ENCODE measurements around the gene BRSK2. TPM values are rescaled to one million over a fixed set of nuclear protein-coding genes. Genes with fewer than 3 reads are reported as not detected.

Gene BRSK2
- total and polyA plus RNA-seq, 2 experiments from 2014 or later: 0.11 TPM; not detected in 1

DNA sequence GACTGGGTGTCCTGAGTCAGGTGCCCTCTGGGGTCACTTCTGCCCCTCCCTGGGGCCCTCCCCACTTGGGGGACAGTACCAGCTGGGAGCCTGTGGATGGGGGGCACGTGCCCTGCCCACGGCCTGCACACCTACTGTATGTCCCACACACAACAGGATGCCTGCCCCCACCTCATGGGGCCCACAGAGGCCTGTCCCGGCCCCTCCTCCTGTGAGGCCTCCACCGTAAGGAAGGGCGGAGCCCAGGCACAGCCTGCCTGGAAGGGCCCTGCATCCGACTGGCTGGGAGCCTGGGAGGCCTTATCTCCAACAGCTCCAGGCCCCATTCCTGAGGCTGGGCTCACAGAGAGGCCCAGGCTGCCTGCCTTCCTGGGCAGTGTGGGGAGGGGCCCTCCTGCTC, 47.8 kb downstream of the BRSK2 start:
- Histone ChIP-seq H3K9me3 (ENCODE audit: low read depth) (no peaks in the 10 kb centered on the region), H3F3A (ENCODE audit: insufficient read depth) (no peaks in the 10 kb centered on the region), H3K36me3 (ENCODE audit: low read depth) (no peaks in the 10 kb centered on the region), H2AFZ (no peak overlapping the region), H3K4me1 (ENCODE audit: insufficient read depth) (no peaks in the 10 kb centered on the region), H3K4me3 (no peak overlapping the region), H4K20me1 (ENCODE audit: insufficient read depth) (no peaks in the 10 kb centered on the region), H3K27ac (no peak overlapping the region), H3K9me2 (ENCODE audit: insufficient read depth) (no peaks in the 10 kb centered on the region), H3K9ac (no peak overlapping the region), H3K4me2 (ENCODE audit: unreplicated experiment) (no peak overlapping the region), H3K79me2 (ENCODE audit: insufficient read depth) (no peaks in the 10 kb centered on the region), H3K27me3 (replicated peaks; ENCODE audit: insufficient read depth) (no peaks in the 10 kb centered on the region)
- in situ Hi-C loops (cut with MboI): no loop called here
- WGBS, 2 experiments (ENCODE audit: low coverage in 1 of 2, low lambda C conversion rate in 2 of 2, missing lambda C conversion rate in 2 of 2): 28 to 31% methylated on average over 6 of the region's 6 CpGs
- DNase-seq: peak; percentile 60
- TF ChIP-seq EZH2 (IDR thresholded peaks at IDR 0.05; ENCODE audit: insufficient read depth, poor library complexity, severe bottlenecking) (no peak), EZH2phosphoT487 (IDR thresholded peaks at IDR 0.05; ENCODE audit: insufficient read depth, low read depth) (no peak)

DNA sequence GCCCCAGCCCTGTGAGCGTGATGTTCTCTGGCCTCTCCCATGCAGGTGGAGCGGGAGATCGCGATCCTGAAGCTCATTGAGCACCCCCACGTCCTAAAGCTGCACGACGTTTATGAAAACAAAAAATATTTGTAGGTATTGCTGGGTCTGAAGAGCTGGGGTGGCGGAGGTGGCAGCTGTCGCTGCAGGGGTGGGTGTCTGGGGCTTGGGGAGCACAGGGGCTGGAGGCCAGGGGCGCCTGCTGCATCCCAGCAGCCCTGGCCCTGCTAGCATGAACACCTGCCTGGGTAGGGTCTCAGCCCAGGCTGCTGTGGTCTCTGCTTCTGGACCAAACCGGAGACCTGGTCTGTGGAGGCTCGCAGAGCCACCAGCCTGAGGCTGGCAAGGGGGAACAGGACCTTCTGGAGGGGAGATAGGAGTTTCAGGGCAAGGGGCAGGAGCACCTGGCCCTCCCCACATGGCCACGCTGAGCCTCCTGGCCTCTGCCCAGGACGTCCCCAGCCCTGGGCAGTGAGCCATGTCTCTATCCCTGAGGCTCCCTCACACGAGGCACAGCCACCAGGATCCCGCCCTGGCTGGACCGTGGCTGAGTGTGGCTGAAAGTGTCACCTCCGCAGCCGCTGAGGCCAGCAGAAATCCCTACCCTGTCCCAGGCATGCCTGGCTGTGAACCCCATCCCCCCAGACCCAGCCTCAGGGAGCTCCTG, 48.7 kb downstream of the BRSK2 start:
- Histone ChIP-seq H3K36me3 (ENCODE audit: low read depth) (no peaks in the 10 kb centered on the region), H3K4me2 (ENCODE audit: unreplicated experiment) (no peak overlapping the region), H3K9ac (no peak overlapping the region), H4K20me1 (ENCODE audit: insufficient read depth) (no peaks in the 10 kb centered on the region), H3F3A (ENCODE audit: insufficient read depth) (no peaks in the 10 kb centered on the region), H3K9me3 (ENCODE audit: low read depth) (no peaks in the 10 kb centered on the region), H3K9me2 (ENCODE audit: insufficient read depth) (no peaks in the 10 kb centered on the region), H3K27me3 (replicated peaks; ENCODE audit: insufficient read depth) (no peaks in the 10 kb centered on the region), H3K27ac (no peak overlapping the region), H2AFZ (no peak overlapping the region), H3K79me2 (ENCODE audit: insufficient read depth) (no peaks in the 10 kb centered on the region), H3K4me3 (no peak overlapping the region), H3K4me1 (ENCODE audit: insufficient read depth) (no peaks in the 10 kb centered on the region)
- TF ChIP-seq EZH2 (IDR thresholded peaks at IDR 0.05; ENCODE audit: insufficient read depth, poor library complexity, severe bottlenecking) (no peak), EZH2phosphoT487 (IDR thresholded peaks at IDR 0.05; ENCODE audit: insufficient read depth, low read depth) (no peak)
- WGBS, 2 experiments (ENCODE audit: low coverage in 1 of 2, low lambda C conversion rate in 2 of 2, missing lambda C conversion rate in 2 of 2): 36 to 39% methylated on average over 18 of the region's 19 CpGs
- in situ Hi-C loops (cut with MboI): no loop called here
- no peak for DNase-seq

DNA sequence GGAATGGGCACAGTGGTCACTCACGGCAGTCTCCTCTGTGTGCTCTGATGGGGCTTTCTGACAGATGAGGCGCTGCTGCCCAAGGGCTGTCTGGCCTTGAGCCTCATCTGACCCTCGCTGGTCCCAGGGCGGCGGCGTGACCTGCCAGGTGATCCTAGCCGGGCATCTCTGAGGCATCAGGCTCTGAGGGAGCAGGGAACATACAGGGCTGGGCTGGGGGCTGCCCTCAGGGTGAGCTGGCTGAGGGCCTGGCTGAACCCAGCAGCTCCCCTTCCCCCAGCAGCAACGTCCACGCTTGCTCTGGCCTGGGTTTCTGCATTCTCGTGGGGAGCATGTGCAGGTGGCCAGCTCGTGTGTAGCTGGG, 49.2 kb downstream of the BRSK2 start:
- Histone ChIP-seq H3F3A (ENCODE audit: insufficient read depth) (no peaks in the 10 kb centered on the region), H4K20me1 (ENCODE audit: insufficient read depth) (no peaks in the 10 kb centered on the region), H3K79me2 (ENCODE audit: insufficient read depth) (no peaks in the 10 kb centered on the region), H2AFZ (no peak overlapping the region), H3K4me3 (no peak overlapping the region), H3K9me3 (ENCODE audit: low read depth) (no peaks in the 10 kb centered on the region), H3K4me2 (ENCODE audit: unreplicated experiment) (no peak overlapping the region), H3K36me3 (ENCODE audit: low read depth) (no peaks in the 10 kb centered on the region), H3K27me3 (replicated peaks; ENCODE audit: insufficient read depth) (no peaks in the 10 kb centered on the region), H3K27ac (no peak overlapping the region), H3K9ac (no peak overlapping the region), H3K9me2 (ENCODE audit: insufficient read depth) (no peaks in the 10 kb centered on the region), H3K4me1 (ENCODE audit: insufficient read depth) (no peaks in the 10 kb centered on the region)
- no peak for DNase-seq
- 21 to 26% methylated on average over 8 to 11 of the region's 11 CpGs for WGBS, 2 experiments (ENCODE audit: low coverage in 1 of 2, low lambda C conversion rate in 2 of 2, missing lambda C conversion rate in 2 of 2)
- no peak for TF ChIP-seq EZH2phosphoT487 (IDR thresholded peaks at IDR 0.05; ENCODE audit: insufficient read depth, low read depth)
- in situ Hi-C loops (cut with MboI): no loop called here

DNA sequence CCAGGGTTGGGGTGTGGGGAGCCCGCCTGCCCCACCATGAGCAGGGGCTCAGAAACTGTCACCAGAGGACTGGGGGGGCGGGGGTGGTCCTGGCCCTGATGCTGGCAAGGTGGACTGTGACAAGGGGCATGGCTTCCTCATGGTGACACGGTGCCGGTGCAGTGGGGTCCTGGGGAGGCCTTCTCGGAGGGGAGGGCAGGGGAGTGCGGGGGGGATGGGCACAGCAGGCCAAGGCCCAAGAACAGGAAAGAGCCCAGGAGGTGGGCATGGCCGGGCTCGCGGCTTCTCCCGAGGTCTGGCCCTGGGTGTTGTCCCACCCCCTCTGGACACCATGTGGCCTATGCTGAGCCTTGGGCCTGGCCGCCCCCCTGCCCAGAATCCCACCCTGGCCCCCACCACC, 49.6 kb downstream of the BRSK2 start:
- no peaks in the 10 kb centered on the region for H3K79me2 ChIP-seq (ENCODE audit: insufficient read depth)
- no peaks in the 10 kb centered on the region for H4K20me1 ChIP-seq (ENCODE audit: insufficient read depth)
- no peaks in the 10 kb centered on the region for H3K9me3 ChIP-seq (ENCODE audit: low read depth)
- H3K36me3 ChIP-seq (ENCODE audit: low read depth): no peaks in the 10 kb centered on the region
- H2AFZ ChIP-seq: no peak overlapping the region
- DNase-seq: no peak
- no peaks in the 10 kb centered on the region for H3K9me2 ChIP-seq (ENCODE audit: insufficient read depth)
- H3K4me2 ChIP-seq (ENCODE audit: unreplicated experiment): no peak overlapping the region
- H3K9ac ChIP-seq: no peak overlapping the region
- 30 to 35% methylated on average over 5 to 11 of the region's 11 CpGs for WGBS, 2 experiments (ENCODE audit: low coverage in 1 of 2, low lambda C conversion rate in 2 of 2, missing lambda C conversion rate in 2 of 2)
- no peaks in the 10 kb centered on the region for H3F3A ChIP-seq (ENCODE audit: insufficient read depth)
- no peaks in the 10 kb centered on the region for H3K4me1 ChIP-seq (ENCODE audit: insufficient read depth)
- H3K27me3 ChIP-seq (replicated peaks; ENCODE audit: insufficient read depth): no peaks in the 10 kb centered on the region
- TF ChIP-seq EZH2 (IDR thresholded peaks at IDR 0.05; ENCODE audit: insufficient read depth, poor library complexity, severe bottlenecking) (no peak), EZH2phosphoT487 (IDR thresholded peaks at IDR 0.05; ENCODE audit: insufficient read depth, low read depth) (no peak)
- in situ Hi-C loops (cut with MboI): no loop called here
- H3K27ac ChIP-seq: no peak overlapping the region
- H3K4me3 ChIP-seq: no peak overlapping the region

DNA sequence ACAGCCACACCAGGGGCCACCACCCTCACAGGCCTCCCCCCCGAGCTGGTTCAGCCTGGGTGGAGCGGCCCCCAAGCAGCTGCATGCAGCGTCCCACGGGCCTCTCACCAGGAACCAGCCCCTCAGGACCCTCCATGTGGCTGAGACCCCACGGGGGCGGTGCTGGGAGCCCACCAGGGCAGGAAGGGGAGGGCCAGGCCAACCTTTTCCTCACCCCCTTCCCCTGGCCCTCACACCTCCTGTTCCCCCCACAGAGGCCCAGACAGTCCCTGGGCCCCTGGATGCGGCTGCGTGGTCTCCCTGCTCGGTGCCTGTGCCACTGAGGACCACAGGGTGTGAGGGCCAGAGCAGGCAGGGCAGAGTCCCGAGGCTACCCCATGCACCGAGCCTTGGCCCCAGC, 50.3 kb downstream of the BRSK2 start:
- Histone ChIP-seq H3K9ac (no peak overlapping the region), H3K9me2 (ENCODE audit: insufficient read depth) (no peaks in the 10 kb centered on the region), H3K9me3 (ENCODE audit: low read depth) (no peaks in the 10 kb centered on the region), H3K4me2 (ENCODE audit: unreplicated experiment) (no peak overlapping the region), H4K20me1 (ENCODE audit: insufficient read depth) (no peaks in the 10 kb centered on the region), H3K4me1 (ENCODE audit: insufficient read depth) (no peaks in the 10 kb centered on the region), H3K27ac (no peak overlapping the region), H3F3A (ENCODE audit: insufficient read depth) (no peaks in the 10 kb centered on the region), H3K4me3 (no peak overlapping the region), H3K79me2 (ENCODE audit: insufficient read depth) (no peaks in the 10 kb centered on the region), H2AFZ (no peak overlapping the region), H3K27me3 (replicated peaks; ENCODE audit: insufficient read depth) (no peaks in the 10 kb centered on the region), H3K36me3 (ENCODE audit: low read depth) (no peaks in the 10 kb centered on the region)
- no peak for DNase-seq
- in situ Hi-C loops (cut with MboI): no loop called here
- 6 to 20% methylated on average over 2 to 6 of the region's 11 CpGs for WGBS, 2 experiments (ENCODE audit: low coverage in 1 of 2, low lambda C conversion rate in 2 of 2, missing lambda C conversion rate in 2 of 2)
- TF ChIP-seq EZH2phosphoT487 (IDR thresholded peaks at IDR 0.05; ENCODE audit: insufficient read depth, low read depth) (no peak), EZH2 (IDR thresholded peaks at IDR 0.05; ENCODE audit: insufficient read depth, poor library complexity, severe bottlenecking) (no peak)

All from GM23248 (cell line).